Measurements from ENCODE around the gene NLRC5.

- TF ChIP-seq CTCF (IDR thresholded peaks at IDR 0.05) (no peak), POLR2A (IDR thresholded peaks at IDR 0.05) (no peak), EP300 (IDR thresholded peaks at IDR 0.05) (no peak)
Measured at GRCh38 chr16:57025941-57026777, 36.8 kb downstream of the NLRC5 start.

Data from tibial nerve (tissue), 4 donors.